SU-DHL-6 (cell line): ENCODE data around the gene CDKAL1.

Source experiments
- EZH2phosphoT487 ChIP-seq: fragments of 200-600 bp; sonication (generic), shearing (Covaris generic); conservative IDR thresholded peaks from 2 replicates; pipeline ENCODE4 v1.6.1; 2018; ENCODE audit warnings: mild to moderate bottlenecking, antibody characterized with exemption, low read length, moderate library complexity, mixed read lengths
- TF ChIP-seq, protein P1 (sequence below): fragments of 200-600 bp; sonication (generic); IDR thresholded peaks from one replicate; pipeline ENCODE4 v1.5.1; 2017; ENCODE audit warnings: antibody characterized with exemption, mild to moderate bottlenecking, low read length, moderate library complexity; ENCODE audit not compliant: insufficient read depth, poor library complexity, severe bottlenecking

DNA sequence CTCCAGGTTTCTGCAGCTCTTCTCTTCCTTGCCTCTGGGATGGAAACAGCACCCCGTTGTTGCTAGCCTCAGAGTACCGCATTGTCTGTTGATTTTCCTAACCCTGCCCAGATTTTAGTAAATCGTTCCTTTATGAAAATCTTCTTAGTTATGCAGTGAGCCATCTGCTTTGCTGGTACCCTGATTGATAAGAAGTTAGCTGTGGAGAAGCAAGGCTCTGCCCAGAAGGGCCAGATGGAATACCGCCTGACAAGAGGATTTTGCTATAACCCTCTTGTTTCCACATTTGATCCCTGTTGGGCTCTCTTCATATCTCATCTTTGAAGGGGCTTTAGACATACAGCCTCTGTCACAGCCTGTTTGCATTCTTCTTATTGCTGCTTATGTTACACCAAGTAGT, 229.0 kb downstream of the CDKAL1 start:
- TF ChIP-seq, protein P1, sequence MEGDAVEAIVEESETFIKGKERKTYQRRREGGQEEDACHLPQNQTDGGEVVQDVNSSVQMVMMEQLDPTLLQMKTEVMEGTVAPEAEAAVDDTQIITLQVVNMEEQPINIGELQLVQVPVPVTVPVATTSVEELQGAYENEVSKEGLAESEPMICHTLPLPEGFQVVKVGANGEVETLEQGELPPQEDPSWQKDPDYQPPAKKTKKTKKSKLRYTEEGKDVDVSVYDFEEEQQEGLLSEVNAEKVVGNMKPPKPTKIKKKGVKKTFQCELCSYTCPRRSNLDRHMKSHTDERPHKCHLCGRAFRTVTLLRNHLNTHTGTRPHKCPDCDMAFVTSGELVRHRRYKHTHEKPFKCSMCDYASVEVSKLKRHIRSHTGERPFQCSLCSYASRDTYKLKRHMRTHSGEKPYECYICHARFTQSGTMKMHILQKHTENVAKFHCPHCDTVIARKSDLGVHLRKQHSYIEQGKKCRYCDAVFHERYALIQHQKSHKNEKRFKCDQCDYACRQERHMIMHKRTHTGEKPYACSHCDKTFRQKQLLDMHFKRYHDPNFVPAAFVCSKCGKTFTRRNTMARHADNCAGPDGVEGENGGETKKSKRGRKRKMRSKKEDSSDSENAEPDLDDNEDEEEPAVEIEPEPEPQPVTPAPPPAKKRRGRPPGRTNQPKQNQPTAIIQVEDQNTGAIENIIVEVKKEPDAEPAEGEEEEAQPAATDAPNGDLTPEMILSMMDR = no peak
- no peak for TF ChIP-seq EZH2phosphoT487
